DMS 273 (cell line): Measurements from ENCODE around the gene EVI5.
"Not testable (repeated sequence)": the region's sequence is repeated elsewhere in the genome, so short reads cannot be mapped to it uniquely, and the experiment has no call there.

Experiments
- DNase-seq: peaks from one replicate; lab custom pipeline; 2025; ENCODE audit not compliant: unreplicated experiment; lab: John Stamatoyannopoulos, UW

Gene EVI5

DNA sequence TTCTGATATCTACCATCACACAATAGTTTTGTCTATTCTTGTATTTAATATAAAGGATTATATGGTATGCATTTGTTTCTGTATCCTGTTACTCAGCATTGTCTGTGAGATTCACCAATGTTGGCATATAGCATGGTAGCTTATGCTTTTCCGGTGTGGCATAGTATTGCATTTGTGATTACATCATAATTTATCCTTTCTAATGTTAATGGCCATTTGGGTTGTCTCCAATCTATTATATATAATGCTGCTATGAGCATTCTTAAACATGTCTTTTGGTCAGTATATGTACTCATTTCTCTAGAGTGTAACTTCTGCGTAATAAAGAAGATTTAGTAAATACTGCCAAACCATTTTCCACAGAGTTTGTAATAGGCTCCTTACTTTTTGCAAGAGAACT is 257.2 kb downstream of the EVI5 start:
- DNase-seq: no peak

DNA sequence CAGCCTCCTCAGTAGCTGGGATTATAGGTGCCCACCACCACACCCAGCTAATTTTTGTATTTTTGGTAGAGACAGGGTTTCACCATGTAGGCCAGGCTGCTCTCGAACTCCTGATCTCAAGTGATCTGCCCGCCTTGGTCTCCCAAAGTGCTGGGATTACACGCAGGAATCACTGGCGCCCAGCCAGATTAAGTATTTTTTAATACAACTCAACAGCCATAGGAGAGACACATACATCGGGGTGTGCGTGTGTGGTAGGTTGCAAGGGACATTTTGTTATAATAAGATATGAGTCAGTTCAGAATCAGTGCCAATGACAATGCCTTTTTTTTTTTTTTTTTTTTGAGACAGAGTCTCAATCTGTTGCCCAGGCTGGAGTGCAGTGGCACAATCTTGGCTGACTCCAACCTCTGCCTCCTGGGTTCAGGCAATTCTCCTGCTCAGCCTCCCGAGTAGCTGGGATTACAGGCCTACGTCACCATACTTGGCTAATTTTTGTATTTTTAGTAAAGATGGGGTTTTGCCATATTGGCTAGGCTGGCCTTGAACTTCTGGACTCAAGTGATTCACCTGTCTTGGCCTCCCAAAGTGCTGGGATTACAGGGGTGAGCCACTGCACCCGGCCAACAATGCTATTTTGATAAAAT is 259.8 kb downstream of the EVI5 start:
- not testable (repeated sequence) for DNase-seq

DNA sequence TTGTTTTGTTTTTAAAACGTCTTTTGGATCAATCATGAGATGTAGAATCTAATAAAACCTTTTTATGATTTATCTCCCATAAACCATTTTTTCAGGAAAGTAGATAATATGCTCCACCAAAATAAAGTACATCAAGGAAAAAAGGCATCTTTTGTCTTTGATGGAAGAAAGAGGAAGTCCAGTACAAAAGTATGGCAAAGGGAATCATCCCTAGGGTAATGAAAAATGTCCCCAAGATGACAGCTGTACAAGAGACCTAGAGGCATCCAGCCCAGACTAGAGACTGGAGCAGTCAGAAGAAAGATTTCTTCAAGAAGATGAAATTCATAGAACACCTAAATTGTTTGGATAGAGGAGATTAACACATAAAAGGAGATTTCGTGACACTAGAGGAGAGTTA is 265.9 kb downstream of the EVI5 start:
- no peak for DNase-seq

DNA sequence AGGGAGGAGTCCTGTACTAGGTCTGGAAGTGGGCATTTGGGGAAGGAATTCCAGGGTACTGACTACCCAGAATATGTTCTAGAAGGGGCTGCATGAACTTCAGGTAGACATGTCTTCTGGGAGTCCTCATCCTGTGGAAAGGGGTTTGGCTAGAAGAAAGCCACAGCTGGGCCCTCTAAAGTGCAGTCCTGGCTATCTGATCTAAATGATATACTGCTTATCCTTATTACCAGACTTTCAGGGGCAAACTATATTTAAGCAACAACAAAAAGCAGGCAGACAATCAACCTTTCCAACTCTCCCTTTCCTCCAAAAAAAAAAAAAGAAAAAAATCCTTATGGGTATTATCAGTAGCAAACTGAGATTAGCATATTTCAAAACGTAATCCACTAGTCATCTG is 268.3 kb downstream of the EVI5 start:
- no peak for DNase-seq

DNA sequence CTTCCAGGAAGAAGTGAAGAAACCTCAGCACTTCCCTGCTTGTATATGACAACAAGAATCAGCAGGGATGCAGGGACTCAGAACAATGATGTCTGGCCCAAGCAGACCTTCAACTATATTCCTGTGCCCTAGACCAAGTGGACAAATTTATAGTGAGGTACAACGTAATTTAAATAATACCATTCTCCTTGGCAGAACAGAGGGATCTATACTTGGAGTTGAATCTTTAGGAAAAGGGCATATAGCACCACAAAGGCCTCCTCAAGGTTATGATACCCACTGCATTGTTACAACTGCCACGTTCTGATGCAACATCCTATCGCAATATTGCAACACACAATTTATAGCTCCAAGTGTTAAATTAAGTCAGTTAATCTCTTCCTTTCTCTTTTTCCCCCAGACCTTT is 269.1 kb downstream of the EVI5 start:
- no peak for DNase-seq

DNA sequence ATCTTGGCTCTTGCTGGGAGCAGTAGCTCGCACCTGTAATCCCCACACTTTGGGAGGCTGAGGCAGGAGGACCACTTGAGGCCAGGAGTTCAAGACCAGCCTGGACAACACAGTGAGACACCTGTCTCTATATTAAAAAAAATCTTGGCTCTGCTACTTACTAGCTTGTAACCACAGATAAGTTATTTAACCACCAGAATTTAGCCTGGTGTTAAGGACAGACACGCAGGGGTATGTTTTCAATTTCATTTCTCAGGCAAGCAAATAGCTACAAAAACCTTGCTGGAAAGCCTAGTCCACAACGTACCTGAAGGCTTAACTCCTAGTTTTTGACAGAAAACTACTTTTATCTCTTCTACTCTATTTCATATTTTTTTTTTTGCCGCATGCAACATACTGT is 273.4 kb downstream of the EVI5 start:
- DNase-seq: no peak

DNA sequence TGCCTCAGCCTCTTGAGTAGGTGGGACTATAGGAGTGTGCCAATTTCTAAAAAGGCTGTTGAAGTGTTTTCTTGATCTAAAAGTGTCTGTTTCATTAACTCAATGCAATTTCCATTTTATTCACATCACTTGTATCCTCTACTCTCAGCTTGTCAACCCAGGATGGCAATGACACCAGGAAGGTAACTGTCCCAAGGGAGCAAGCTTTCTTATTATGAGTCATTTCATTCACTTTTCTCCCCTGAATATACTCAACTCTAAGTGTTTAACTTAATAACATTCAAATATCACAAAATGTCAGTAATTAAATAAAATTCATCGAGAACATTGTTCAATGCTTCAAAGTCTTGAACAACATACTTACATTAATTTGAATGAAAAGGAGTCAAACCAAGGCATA is 275.3 kb downstream of the EVI5 start:
- no peak for DNase-seq

DNA sequence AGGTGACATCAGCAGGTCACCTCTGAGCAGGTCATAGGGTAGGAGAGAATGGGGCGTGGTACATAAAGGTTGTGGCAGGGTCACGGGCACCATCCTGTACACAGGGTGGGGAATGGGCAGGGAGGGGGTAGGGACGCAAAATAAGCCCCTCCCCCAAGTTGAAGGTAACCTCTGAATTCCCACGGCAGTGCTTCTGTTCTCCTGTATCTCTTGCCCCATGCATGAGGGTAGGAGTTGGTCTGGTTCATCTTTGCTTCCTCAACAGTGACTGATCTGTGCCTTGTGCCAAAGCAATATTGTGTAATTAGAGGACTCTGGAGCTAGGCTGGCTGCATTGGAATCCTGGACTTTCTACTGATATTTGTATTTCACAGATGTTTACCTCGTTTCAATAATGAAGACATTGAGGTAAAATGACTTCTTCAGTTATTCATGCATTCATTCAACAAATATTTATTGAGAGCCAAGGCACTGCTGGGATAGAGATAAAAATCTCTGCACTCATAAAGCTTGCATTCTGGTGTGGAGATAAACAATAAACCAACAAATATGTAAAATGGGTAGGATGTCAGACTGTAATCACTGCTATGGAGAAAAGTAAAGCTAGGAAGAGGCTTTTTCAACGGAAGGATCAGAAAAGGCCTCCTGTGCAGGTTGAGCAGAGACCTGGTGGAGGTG is 279.8 kb downstream of the EVI5 start:
- DNase-seq: no peak

DNA sequence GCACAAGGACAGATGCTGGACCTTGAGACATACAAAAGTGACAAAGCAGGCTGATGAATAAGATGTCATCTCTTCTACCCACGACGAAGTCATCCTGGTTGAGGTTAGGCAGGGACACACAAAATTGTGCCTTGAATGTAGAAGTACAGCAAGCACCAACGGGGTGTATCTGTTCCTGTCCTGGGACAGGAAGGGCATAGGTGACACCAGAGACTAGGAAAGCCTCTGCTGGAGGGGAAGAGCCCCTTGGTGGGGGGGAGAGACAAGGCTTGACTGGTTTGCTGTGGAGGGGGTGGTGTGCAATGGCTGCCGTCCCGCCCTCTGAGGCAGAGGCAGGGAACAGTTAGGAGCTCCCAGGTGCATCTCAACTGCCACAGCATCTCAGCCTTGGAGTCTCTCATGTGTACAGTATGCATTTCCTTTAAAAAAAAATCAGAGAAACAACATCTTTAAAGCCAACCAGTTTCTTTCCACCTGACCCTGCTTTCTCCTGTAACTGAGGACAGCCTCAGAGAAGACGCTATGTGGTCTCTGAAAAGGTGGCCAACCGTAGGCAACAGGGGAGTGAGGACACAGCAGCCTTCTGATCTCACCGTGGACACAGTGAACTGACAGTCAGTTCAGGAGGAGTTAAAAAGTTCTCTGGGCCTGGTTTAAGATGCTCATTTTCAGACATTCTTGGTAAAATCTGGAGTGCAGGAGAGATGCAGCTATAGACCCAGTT is 280.5 kb downstream of the EVI5 start:
- DNase-seq: no peak

DNA sequence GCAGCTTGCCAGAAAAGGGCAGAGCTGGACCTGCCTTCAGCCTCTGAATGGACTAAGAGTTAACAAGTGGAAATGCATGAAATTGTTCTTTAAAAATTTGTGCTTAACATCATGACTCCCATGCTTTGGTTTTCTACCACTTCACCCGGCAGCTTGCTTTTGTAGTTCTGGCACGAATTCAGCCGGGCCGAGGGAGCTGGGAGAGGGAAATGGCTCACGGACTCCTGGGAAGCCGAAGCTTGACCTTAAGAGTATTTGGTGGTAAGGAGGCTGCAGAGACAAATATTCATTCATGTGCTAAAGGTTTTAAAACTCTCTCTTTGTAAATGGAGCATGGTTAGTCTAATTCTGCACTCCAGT is 281.0 kb downstream of the EVI5 start:
- no peak for DNase-seq

DNA sequence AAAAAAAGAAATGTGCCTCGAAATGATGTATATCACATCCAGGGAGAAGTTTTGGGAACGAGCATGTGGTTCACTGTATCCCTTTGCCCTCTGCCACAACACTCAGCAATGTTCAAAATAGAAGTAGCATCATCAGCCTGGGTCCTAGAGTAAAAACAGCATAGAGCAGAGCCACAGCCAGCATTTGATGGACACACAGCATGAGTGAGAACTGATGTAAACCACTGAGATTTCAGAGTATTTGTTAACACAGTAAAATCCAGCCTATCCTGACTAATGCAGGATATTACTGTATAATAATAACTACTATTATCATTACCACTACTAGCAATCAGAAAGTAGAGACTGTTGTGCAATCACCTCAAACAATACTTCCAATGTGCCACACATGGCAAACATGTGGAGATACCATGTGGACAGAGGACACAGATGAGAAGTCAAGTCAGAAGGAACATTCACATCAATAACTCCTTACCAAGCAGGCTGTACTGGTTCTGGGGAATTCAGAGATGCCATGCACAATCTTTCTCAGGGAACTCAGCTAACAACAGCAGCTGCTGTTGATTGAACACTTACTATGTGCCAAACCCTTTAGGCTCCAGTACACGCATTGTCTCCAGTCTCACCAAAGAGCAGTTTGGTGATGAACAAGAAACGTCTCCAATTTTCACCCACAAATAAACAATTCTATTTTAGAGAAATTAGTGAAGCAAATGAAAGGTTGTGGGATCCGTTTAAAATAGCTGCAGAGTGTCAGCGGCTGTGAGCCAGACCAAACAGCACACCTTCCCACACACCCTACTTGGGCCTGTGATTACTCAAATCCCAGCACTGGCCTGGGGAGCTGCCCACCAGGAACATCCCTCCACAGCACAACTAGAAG is 281.6 kb downstream of the EVI5 start:
- DNase-seq: no peak

DNA sequence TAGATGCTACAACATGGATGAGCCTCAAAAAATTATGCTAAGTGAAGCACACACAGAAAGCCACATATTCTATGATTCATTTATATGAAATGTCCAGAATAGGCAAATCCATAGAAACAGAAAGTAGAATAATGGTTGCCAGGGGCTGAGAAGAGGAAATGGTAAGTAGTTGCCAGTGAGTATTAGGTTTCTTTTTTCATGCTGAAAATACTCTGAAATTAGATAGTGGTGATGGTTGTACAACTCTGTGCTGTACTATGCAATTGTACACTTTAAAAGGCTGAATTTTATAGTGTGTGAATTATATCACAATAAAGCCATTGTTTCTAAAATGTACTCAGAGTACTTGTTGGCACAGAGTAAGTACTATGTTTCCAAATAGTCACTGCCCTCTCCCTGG is 282.7 kb downstream of the EVI5 start:
- no peak for DNase-seq

DNA sequence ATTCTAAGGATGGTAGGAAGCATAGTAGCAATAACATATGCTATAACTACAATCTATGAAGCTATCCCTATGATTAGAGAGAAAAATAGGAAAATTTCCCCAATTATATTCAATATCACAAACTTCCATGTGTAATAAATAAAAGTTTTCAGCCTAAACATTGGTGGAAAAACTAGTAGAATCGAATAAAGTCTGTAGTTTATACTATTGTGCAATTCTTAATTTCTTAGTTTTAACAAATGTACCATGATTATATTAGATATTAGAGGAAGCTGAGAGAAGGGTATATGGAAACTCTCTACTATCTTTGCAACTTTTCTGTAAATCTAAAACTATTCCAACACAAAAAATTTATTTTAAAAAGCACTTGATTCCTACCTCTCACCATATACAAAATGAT is 284.4 kb downstream of the EVI5 start:
- DNase-seq: no peak

DNA sequence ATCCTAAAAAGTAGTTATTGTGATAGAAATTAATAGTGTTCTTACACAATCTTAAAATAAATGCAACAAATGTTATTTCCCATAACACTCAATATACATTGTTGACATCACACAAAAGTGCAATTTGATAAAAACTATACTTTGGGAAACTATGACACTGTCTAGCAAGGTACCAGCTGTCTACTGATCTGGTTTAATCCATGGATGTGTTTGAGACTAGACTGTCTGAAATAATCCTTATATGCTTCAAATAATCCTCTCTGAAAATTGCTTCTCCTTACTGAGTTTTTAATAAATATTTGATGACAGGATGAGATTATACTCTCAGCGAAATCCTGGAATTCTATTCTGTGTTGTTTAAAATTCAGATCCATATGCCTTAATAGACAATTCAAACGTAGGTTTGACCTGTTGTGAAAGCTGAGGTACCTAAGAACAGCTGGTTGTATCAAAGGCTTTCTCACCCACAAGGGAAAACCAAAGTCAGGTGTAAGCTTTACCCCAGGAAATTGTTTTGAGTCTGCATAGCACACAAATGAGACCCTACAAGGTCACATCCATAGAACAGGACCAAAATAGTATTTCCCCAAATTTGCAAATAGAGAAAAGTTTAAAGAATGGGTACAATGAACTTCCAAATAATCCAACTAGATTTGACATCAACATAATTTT is 289.4 kb downstream of the EVI5 start:
- DNase-seq: no peak

DNA sequence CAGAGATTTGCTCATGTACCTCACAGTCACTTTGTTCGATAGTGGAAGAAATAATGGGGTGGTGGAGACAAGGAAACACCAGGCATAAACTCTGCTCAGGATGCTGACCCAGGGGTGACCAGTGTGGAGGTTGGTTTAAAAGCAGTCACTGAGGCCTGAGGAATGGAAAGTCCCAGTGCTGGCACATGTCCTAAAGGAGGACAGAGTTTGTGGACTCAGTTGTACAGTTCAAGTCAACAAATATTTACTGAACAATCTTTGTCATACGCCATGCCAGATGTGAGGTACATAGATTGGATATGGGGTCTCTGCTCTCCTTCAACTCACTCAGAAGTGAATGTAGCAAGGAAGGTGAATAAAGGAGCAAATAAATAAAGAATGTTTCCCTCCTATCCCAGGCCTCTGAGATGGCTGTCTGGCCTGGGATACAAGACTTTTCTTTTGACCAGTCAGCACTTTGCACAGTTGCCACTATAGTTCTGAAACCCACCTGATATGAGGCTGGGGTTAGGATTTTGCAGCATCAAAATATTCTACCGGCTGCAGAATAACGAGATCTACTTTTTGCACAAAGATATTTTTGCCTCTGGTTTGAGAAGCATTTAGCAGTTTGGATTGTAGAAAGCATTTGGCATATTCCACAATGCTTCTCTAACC is 290.3 kb downstream of the EVI5 start:
- DNase-seq: no peak

DNA sequence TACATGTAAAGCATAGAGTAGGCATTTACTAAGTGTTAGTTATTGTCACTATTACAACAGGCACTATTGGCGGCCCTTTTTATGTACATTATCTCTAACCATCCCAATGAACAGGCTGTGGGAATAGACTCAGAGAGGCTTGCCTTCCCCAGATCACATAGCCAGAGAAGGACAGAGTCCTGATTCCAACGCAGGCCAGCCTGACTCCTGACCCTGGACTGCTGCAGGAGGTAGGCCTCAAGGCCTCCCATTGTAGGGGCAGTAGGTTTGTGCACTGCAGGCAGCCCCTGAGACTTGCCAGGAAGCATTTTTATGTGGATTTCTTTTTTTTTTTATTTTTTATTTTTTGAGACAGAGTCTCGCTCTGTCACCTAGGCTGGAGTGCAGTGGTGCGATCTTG is 291.8 kb downstream of the EVI5 start:
- no peak for DNase-seq

DNA sequence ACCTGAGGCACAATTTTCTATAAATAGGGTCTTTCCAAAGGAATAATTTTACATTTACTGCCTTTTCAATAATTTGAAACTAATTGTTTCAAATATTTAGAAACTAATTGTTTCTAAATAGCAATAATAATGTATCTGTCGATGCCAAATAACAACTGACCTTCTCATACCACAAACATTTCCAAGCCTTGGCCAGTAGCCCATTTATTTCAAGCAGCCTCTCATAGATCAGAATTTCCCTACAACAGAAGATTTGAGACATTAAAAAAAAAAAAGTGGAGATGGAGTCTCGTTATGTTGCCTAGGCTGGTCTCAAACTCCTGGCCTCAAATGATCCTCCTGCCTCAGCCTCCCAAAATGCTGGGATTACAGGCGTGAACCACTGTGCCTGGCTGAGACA is 296.1 kb downstream of the EVI5 start:
- DNase-seq: no peak

DNA sequence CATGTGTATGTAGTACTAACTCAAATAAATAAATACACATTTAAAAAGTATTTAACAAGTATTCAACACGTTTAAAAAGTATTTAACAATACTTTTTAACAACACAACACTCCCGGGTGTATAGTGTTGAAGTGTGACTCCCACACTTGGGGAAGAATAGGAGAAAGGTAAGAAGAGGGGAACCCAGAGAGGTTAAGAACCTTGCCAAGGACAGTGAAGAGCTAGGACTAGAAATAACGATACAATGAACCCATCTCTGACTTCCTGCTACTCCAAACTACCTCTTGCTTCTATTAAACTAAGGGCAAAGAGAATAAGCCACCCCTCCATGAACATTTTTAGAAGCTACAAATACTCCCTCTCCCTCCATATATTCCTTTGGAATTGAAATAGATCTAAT is 296.5 kb downstream of the EVI5 start:
- DNase-seq: no peak

DNA sequence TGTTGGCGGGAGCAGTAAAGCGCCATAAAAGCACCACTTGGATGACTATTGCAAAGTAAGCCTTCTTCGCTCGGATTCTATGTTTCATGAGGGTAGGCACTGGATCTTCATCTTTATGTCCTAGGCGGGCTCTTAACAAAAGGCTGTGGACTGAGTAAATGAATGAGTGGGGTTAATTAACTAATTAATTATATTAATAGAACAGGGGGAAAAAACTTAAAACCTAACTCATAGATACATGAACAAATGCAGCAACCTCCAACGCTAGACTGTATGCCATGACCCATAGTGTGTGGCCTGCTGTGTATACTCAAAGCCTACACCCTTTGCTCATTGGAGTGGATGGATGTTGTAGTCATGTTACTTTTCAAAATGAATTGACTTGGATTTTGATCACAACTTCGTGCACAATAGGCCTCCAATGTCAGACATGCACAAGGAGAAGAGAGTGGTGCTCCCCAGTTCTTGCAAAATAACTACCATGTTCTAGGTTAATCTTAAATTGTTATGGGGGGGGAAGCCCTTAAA is 297.8 kb downstream of the EVI5 start:
- DNase-seq: no peak
